Measurements from ENCODE around the gene EIF4EBP2.
A peak's percentile ranks its signal among the peaks of the same experiment; 100 is the strongest.

The EIF4EBP2 gene, protein sequence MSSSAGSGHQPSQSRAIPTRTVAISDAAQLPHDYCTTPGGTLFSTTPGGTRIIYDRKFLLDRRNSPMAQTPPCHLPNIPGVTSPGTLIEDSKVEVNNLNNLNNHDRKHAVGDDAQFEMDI

DNA sequence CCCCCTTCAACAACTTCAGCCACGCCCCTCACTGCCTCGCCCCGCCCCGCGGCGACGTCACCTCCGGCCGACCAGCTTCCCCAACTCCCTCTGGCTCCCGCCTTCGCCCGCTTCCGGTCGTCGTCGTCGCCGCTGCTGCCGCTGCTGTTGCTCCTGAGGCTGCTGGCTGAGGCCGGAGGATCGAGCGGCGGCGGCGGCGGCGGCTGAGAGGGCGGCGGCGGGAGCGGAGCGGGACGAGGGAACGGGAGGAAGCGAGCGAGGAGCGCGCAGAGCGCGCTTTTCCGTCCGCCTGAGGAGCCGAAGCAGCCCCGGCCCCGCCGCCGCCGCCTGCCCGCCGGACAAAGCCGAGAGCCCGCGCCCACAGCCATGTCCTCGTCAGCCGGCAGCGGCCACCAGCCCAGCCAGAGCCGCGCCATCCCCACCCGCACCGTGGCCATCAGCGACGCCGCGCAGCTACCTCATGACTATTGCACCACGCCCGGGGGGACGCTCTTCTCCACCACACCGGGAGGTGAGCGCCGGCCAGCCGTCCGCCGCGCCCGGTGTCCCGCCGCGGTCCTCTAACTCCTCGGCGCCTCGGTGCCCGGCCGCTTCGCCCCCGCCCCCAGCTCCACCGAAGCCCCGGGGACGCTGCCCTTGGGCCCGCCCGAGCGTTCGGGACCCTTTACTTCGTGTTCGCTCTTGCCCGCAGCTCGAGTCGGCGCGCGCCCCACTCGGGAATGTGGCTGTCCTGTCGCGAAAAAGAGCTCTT lies at the start of gene EIF4EBP2:
Gene EIF4EBP2, plus strand, starts transcription at position 110 of the 751 bp plus-strand sequence. Its CDS starts 257 bp downstream, at position 367.
- Histone ChIP-seq H3K27ac (ENCODE audit: low read length) (no peak within 1 kb of the TSS), H3K4me3 (ENCODE audit: low read length) (peak within 1 kb of the TSS; percentile 96), H3K9me3 (ENCODE audit: control insufficient read depth, insufficient read depth, low read length) (no peaks in the 10 kb centered on the region), H3K27me3 (ENCODE audit: control insufficient read depth, insufficient read depth, low read length) (no peaks in the 10 kb centered on the region), H3K4me1 (ENCODE audit: control insufficient read depth, insufficient read depth, low read length) (peaks cover 2% of the 10 kb centered on the region; the same call in 1 of the 2 replicates), H3K36me3 (ENCODE audit: control insufficient read depth, insufficient read depth, low read length) (no peaks in the 10 kb centered on the region; the same call in 1 of the 2 replicates)
- DNase-seq (ENCODE audit: low read depth, low spot score), result peak; percentile 82
- no CpG with 5 or more reads among the region's 103 CpGs for WGBS (ENCODE audit: insufficient coverage, insufficient read length)

DNA sequence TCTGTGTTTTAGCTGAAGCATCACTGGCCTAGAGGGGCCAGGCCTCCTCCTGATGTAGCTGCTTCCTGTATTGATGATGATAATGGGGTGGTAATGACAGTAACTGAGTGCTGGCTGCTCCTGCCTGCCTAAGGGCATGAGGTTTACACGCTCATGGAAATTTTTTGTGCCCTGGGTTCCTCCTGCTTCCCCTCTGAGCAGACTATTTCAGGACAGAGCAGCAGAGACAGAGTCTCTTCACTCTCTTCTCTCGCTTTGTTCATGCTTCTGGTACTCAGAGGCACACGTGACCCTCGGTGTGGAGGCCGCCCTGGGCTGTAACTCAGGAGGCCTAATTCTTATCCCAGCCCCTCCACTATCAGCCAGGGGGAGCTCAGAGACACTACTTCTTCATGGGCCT lies 49.4 kb upstream of the EIF4EBP2 start:
- DNase-seq (ENCODE audit: low read depth, low spot score), result no peak
- no peaks in the 10 kb centered on the region for H3K9me3 ChIP-seq (ENCODE audit: control insufficient read depth, insufficient read depth, low read length)
- H3K27ac ChIP-seq (ENCODE audit: low read length), result no peak overlapping the region
- H3K4me1 ChIP-seq (ENCODE audit: control insufficient read depth, insufficient read depth, low read length), result no peaks in the 10 kb centered on the region; the same call in 1 of the 2 replicates
- no peaks in the 10 kb centered on the region for H3K36me3 ChIP-seq (ENCODE audit: control insufficient read depth, insufficient read depth, low read length)
- no peaks in the 10 kb centered on the region for H3K27me3 ChIP-seq (ENCODE audit: control insufficient read depth, insufficient read depth, low read length)
- WGBS (ENCODE audit: insufficient coverage, insufficient read length), result no CpG with 5 or more reads among the region's 5 CpGs
- no peak overlapping the region for H3K4me3 ChIP-seq (ENCODE audit: low read length)

DNA sequence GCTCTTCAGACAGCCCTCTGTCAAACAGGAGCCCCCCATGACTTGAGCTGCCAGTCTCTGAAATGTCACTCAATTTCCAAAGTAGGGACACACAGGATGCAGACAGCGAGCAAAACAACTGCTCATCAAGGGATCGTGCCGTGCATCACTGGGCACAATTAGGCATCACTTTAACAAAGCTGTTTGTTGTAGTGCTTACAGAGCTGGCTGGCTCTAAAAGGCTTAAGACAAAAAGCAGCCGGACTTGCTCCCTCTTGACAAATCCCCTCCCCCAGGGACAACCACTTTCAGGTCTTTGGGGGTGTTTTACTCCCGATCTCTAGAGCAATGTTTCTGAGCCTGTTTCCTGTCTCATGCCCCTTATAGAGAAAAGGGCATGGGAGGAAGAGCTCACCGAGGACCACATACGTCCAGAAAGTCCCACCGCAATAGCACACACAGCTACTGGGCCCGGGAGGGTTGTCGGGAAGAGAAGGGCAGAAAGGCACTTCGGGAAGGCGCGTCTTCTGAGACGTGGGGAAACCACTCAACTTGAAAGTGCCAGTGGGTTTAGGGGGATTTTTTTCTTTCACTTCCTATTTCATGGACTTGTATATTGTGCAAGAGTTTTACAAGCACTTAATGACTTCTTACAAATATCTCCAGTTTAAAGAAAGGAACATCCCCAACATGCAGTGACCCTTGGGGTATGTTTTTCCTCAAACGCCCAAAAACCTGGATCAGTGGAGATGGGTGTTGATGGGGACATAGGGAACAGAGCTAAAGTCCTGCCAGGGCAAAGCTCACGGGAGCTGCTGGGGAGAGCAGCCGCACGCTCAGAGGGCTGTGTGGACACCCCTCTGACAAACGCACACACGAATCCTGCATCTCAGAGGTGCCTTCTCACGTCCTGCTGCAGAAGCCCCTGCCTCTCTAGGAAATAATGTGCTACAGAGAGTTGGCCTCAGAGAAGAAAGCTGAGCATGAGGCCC lies 48.6 kb upstream of the EIF4EBP2 start:
- Histone ChIP-seq H3K4me3 (ENCODE audit: low read length) (no peak overlapping the region), H3K9me3 (ENCODE audit: control insufficient read depth, insufficient read depth, low read length) (no peaks in the 10 kb centered on the region), H3K36me3 (ENCODE audit: control insufficient read depth, insufficient read depth, low read length) (no peaks in the 10 kb centered on the region), H3K4me1 (ENCODE audit: control insufficient read depth, insufficient read depth, low read length) (no peaks in the 10 kb centered on the region; the same call in 1 of the 2 replicates), H3K27ac (ENCODE audit: low read length) (no peak overlapping the region), H3K27me3 (ENCODE audit: control insufficient read depth, insufficient read depth, low read length) (no peaks in the 10 kb centered on the region)
- no CpG with 5 or more reads among the region's 21 CpGs for WGBS (ENCODE audit: insufficient coverage, insufficient read length)
- DNase-seq (ENCODE audit: low read depth, low spot score), result no peak

DNA sequence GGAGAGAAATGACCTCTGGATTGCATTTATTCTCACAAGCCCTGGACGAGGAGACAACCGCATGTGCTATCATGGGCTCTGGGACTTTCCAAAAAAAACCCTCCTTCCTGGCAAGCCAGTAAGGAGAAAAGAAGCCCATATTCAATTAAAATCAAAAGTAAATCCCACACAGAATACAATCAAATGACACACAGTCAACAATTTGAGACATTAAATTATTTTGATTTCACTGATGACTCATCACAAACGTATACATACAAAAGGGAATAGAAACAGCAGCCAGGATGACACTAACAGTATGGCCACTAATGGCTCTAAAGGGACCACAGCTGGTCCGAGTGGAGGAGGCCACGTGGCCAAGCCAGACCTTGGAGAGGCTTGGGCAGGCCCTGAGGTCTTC lies 46.4 kb upstream of the EIF4EBP2 start:
- Histone ChIP-seq H3K27ac (ENCODE audit: low read length) (no peak overlapping the region), H3K4me1 (ENCODE audit: control insufficient read depth, insufficient read depth, low read length) (no peaks in the 10 kb centered on the region; the same call in 1 of the 2 replicates), H3K9me3 (ENCODE audit: control insufficient read depth, insufficient read depth, low read length) (no peaks in the 10 kb centered on the region), H3K4me3 (ENCODE audit: low read length) (no peak overlapping the region), H3K36me3 (ENCODE audit: control insufficient read depth, insufficient read depth, low read length) (no peaks in the 10 kb centered on the region), H3K27me3 (ENCODE audit: control insufficient read depth, insufficient read depth, low read length) (no peaks in the 10 kb centered on the region)
- no CpG with 5 or more reads among the region's 5 CpGs for WGBS (ENCODE audit: insufficient coverage, insufficient read length)
- no peak for DNase-seq (ENCODE audit: low read depth, low spot score)

DNA sequence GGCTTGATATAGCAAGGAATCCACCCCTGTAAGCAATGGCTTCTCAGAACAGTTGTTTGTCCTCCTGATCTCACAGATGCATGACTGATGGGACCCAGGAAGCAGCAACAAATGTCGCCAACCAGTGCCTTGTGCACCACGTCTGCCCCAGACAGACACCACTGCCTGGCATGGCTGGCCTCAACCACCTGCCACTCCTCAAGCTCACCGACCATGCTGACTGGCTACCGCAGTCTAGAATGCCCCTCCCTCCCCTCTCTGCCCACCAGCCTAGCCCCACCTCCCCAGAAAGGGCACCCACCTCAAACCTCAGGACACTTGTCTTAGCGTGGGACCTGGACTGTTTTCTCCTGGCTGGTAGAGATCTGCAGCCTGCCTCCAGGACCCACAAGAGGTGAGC lies 45.5 kb upstream of the EIF4EBP2 start:
- WGBS (ENCODE audit: insufficient coverage, insufficient read length), result no CpG with 5 or more reads among the region's 5 CpGs
- no peaks in the 10 kb centered on the region for H3K27me3 ChIP-seq (ENCODE audit: control insufficient read depth, insufficient read depth, low read length)
- DNase-seq (ENCODE audit: low read depth, low spot score), result no peak
- H3K36me3 ChIP-seq (ENCODE audit: control insufficient read depth, insufficient read depth, low read length), result no peaks in the 10 kb centered on the region
- H3K9me3 ChIP-seq (ENCODE audit: control insufficient read depth, insufficient read depth, low read length), result no peaks in the 10 kb centered on the region
- H3K4me3 ChIP-seq (ENCODE audit: low read length), result no peak overlapping the region
- H3K27ac ChIP-seq (ENCODE audit: low read length), result no peak overlapping the region
- no peaks in the 10 kb centered on the region; the same call in 1 of the 2 replicates for H3K4me1 ChIP-seq (ENCODE audit: control insufficient read depth, insufficient read depth, low read length)

DNA sequence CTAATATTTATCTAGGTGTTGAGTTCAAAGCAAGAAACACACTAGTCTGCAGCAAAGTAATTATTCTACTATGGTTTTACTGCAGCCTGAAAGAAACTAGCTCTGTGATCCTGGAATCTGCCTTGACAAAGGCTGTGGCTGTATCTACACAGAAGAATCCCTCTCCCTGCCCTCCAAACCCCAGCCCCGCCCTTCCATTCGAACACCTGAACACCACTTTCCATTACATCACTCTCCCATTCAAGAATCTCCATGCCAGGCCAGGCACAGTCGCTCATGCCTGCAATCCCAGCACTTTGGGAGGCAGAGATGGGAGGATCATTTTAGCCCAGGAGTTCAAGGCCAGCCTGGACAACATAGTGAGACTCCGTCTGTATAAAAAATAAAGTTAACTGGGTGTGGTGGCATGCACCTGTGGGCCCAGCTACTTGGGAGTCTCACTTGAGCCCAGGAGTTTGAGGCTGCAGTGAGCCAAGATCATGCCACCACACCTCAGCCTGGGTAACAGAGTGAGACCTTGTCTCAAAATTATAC lies 44.9 kb upstream of the EIF4EBP2 start:
- H3K27ac ChIP-seq (ENCODE audit: low read length), result no peak overlapping the region
- no peaks in the 10 kb centered on the region for H3K36me3 ChIP-seq (ENCODE audit: control insufficient read depth, insufficient read depth, low read length)
- H3K27me3 ChIP-seq (ENCODE audit: control insufficient read depth, insufficient read depth, low read length), result no peaks in the 10 kb centered on the region
- no peak overlapping the region for H3K4me3 ChIP-seq (ENCODE audit: low read length)
- no peaks in the 10 kb centered on the region for H3K9me3 ChIP-seq (ENCODE audit: control insufficient read depth, insufficient read depth, low read length)
- DNase-seq (ENCODE audit: low read depth, low spot score), result no peak
- no CpG with 5 or more reads among the region's 4 CpGs for WGBS (ENCODE audit: insufficient coverage, insufficient read length)
- no peaks in the 10 kb centered on the region; the same call in 1 of the 2 replicates for H3K4me1 ChIP-seq (ENCODE audit: control insufficient read depth, insufficient read depth, low read length)

DNA sequence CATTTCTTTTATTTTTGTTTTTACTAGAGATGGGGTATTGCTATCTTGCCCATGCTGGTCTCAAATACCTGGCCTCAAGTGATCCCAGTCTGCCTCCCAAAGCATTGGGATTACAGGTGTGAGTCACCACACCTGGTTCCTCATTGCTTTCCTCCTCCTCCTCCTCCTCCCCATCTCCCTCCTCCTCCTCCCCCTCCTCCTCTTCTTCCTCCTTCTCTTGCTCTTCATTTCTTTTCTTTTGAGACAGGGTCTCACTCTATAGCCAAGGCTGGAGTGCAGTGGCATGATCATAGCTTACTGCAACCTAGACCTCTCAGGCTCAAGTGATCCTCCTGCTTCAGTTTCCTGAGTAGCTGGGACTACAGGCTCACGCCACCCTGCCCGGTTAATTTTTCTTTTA lies 43.7 kb upstream of the EIF4EBP2 start:
- Histone ChIP-seq H3K4me1 (ENCODE audit: control insufficient read depth, insufficient read depth, low read length) (no peaks in the 10 kb centered on the region; the same call in 1 of the 2 replicates), H3K36me3 (ENCODE audit: control insufficient read depth, insufficient read depth, low read length) (no peaks in the 10 kb centered on the region), H3K9me3 (ENCODE audit: control insufficient read depth, insufficient read depth, low read length) (no peaks in the 10 kb centered on the region), H3K27ac (ENCODE audit: low read length) (no peak overlapping the region), H3K27me3 (ENCODE audit: control insufficient read depth, insufficient read depth, low read length) (no peaks in the 10 kb centered on the region), H3K4me3 (ENCODE audit: low read length) (no peak overlapping the region)
- no CpG with 5 or more reads among the region's 2 CpGs for WGBS (ENCODE audit: insufficient coverage, insufficient read length)
- no peak for DNase-seq (ENCODE audit: low read depth, low spot score)

DNA sequence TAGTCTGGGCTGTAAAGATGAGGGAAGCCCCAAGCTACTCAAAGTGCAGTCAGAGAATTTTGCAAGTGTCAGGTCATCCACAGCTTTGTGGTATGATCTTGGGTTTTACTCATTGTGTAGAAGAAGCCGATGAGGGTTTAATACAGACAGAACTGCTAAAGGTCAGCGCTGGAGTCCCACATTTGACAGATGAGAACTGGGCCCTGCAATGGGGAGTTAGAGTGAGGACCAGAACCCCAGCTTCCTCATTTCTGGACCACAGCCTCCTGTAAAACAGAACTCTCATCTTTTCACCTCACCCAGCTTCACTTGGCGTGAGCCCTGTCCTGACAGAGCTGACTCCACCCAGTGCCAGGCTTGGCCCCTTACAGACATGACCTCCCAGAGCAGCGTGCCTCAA lies 41.6 kb upstream of the EIF4EBP2 start:
- Histone ChIP-seq H3K27me3 (ENCODE audit: control insufficient read depth, insufficient read depth, low read length) (no peaks in the 10 kb centered on the region), H3K36me3 (ENCODE audit: control insufficient read depth, insufficient read depth, low read length) (no peaks in the 10 kb centered on the region), H3K27ac (ENCODE audit: low read length) (no peak overlapping the region), H3K9me3 (ENCODE audit: control insufficient read depth, insufficient read depth, low read length) (no peaks in the 10 kb centered on the region), H3K4me3 (ENCODE audit: low read length) (no peak overlapping the region), H3K4me1 (ENCODE audit: control insufficient read depth, insufficient read depth, low read length) (no peaks in the 10 kb centered on the region)
- no CpG with 5 or more reads among the region's 4 CpGs for WGBS (ENCODE audit: insufficient coverage, insufficient read length)
- DNase-seq (ENCODE audit: low read depth, low spot score), result no peak

DNA sequence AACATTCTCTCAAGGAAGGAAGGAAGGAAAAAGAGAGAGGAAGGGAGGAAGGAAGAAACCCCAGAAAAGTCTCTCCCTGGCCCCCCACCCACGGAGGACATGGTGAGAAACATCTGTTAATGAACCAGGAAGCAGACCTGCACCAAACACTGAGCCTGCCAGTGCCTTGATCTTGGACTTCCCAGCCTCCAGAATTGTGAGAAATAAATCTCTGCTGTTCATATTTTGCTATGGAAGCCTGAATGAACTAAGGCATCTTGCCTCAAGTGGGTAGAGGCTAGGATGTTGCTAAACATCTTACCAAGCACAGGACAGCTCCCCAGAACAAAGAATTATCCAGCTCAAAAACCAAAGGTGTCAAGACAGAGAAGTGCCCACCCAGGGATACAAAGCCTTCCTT lies 40.7 kb upstream of the EIF4EBP2 start:
- Histone ChIP-seq H3K9me3 (ENCODE audit: control insufficient read depth, insufficient read depth, low read length) (no peaks in the 10 kb centered on the region), H3K4me1 (ENCODE audit: control insufficient read depth, insufficient read depth, low read length) (no peaks in the 10 kb centered on the region), H3K36me3 (ENCODE audit: control insufficient read depth, insufficient read depth, low read length) (no peaks in the 10 kb centered on the region), H3K27ac (ENCODE audit: low read length) (no peak overlapping the region), H3K4me3 (ENCODE audit: low read length) (no peak overlapping the region), H3K27me3 (ENCODE audit: control insufficient read depth, insufficient read depth, low read length) (no peaks in the 10 kb centered on the region)
- WGBS (ENCODE audit: insufficient coverage, insufficient read length), result no CpG with 5 or more reads among the region's 1 CpG
- DNase-seq (ENCODE audit: low read depth, low spot score), result no peak
